HG03460 (cell line): ENCODE data around the gene HENMT1.

Source experiments
- ATAC-seq: cut with Tn5 transposase; IDR thresholded peaks from one replicate; pipeline ENCODE4 v1.9.1; 2021; ENCODE audit not compliant: unreplicated experiment

The HENMT1 gene

DNA sequence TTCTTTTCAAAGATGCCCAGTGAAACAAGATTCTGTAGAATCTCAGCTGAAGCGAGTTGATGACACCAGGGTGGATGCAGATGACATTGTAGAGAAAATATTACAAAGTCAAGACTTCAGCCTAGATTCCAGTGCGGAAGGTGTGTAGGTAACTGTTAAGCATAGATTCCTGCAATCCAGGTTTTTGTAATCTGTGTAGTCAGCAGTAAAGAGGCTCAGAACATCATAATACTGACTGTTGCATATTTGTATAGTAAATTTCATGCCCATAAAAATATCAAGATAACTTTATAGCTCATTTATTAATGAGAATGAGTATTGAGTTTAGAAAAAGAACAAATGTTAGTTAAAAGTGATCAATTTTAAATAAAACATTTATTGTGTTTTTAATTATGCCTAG is 32.2 kb downstream of the HENMT1 start:
- ATAC-seq: no peak

- no peak for ATAC-seq
Measured at GRCh38 chr1:108627951-108628350, 32.9 kb downstream of the HENMT1 start.

DNA sequence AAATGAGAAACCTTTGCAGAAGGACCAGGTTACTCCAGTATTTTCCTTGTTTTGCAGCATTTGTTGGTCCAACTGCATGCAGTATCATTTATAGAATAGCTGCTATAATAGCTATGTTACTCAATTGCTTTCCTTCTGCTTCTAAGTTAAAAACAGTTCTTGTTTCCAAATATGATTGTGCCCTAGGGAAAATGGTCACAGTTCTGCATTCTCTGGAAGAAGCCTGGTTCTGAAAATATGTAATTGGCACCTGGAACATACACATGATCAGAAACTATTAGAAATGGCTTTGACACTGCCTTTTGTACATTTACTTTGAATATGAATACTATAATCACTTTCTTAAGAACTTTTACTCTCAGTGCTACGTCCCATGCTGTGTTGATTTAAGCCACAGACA is 33.6 kb downstream of the HENMT1 start:
- no peak for ATAC-seq

GRCh38 chr1:108624069-108624468 is 36.8 kb downstream of the HENMT1 start:
- ATAC-seq: no peak

GRCh38 chr1:108617724-108618056 is 43.2 kb downstream of the HENMT1 start:
- ATAC-seq: no peak

DNA sequence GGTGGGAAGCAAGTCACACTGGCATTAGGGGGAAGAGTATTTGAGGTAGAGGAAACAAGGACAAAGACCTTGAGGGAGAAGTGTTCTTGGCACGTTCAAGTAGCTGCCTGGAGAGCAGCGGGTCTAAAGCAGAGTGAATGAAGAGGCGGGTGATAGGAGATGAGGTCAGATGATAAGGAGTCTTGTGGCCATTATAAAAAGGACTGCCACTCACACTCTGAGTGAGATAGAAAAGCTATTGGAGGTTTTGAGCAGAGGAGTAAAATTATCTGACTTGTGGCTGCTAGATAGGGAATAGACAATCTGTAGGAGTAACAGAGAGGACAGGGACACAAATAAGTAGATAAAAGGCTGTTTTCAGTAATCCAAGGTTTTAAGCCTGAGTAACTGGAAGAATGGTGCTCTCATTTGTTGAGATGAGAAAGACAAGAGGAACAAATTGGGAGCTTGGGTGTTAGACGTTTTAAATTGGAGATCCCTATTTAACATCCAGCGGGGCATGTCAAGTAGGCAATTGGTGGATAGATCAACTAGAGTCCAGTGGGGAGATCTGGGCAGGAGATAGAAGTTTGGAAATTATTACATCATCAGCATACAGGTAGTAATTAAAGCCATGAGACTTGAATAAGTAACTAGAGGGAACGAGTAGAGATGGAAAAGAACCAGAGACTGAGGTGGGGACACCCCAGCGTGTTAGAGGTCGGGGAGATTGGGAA is 43.7 kb downstream of the HENMT1 start:
- no peak for ATAC-seq

DNA sequence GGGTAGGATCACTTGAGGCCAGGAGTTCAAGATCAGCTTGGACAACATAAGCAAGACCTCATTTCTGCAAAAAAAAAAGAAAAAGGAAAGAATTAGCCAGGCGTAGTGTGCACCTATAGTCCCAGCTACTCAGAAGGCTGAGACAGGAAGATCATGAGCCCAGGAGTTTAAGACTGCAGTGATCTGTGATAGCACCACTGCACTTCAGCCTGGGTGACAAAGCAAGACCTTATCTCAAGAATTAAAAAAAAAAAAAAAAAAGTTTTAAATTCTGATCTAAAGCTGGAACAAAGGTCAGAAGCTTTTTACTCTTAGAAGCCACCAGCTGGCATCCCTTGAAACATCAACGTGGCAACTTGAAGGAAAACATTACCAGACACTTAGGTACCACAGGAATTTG is 45.3 kb downstream of the HENMT1 start:
- no peak for ATAC-seq

- no peak for ATAC-seq
Measured at GRCh38 chr1:108612496-108612895, 48.4 kb downstream of the HENMT1 start.

DNA sequence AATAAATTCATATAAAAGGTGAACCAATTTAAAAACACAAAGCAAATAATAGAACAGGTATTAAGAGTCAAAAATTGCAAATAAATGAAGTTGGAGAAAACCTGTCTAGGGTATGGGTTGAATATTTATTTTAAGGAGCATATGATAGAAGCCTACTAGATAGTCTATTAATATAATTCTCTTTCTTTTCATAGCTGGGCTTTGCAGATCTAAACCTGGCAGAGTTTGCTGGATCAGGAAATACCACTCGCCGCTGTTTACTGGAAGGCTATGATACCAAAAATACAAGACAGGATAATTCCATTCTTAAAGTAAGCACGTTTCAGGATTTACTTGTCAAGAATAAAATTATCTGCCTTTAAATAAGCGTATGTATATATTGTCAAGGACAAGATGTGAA is 48.9 kb downstream of the HENMT1 start:
- no peak for ATAC-seq

DNA sequence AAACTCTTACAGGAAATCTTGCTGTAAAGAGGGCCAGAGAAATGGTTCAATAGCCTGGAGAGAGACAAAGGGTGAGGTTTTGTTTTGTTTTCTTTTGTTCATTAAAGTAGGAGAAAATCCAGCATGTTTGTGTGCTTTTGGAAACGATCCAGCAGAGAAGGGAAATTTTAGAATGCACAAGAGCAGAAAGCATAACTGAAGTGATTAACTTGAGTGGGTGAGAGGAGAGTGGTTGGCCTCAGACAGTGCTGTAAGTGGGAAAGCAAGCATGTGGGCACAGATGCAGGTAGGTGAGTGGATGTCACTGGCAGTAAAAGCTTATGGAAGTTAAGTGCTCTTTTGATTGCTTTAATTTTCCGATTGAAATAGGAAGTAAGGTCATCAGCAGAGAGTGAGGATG is 50.8 kb downstream of the HENMT1 start:
- ATAC-seq: no peak

- no peak for ATAC-seq
Measured at GRCh38 chr1:108609483-108610049, 51.3 kb downstream of the HENMT1 start.

GRCh38 chr1:108606478-108606877 is 54.4 kb downstream of the HENMT1 start:
- ATAC-seq: no peak

DNA sequence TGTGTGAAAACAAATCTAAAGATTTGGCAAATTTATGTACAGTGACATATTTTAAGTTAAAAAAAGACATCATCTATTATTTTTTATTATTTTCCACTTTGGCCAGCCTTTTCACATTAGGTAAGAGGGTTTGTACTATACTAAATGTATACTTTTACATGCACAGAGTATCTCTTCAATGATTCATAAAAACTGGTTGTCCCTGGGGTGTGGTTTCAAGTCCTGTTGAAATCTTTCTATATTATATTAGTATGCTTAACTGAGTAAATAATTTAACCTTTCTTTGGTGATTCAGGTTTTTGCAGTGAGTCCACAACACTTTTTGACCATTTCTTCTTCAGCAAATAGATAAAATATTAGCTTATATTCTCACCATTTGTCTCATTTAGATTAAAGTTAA is 55.3 kb downstream of the HENMT1 start:
- ATAC-seq: no peak

DNA sequence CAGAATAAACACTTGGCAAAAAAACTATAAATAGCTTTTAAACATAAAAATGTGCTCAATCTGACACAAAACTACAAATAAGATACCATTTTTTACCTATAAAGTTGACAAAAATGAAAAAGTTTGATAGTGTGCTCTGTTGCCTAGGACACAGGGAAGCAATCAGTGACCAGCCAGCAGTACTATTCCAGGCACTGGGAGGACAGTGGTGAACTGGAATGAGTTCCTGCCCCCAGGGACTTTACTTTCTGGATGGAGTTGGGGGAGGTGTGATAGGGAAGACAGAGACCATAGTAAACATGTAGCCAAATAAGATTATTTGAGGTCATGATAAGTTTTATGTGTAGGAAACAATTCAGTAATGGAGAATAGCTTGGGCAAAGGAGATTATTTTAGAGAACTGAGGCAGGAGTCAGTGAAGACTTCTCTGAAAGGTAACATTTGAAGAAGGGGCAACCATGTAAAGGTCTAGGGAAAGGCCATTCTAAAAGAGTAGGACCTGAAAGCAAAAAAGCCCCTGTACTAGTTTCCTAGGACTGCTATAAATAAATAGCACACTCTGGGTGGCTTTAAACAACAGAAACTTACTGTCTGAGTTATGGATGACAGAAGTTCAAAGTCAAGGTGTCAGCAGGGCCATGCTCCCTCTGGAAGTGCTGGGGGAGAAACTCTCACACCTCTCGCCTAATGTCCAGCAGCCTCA is 59.0 kb downstream of the HENMT1 start:
- no peak for ATAC-seq

- ATAC-seq: no peak
Measured at GRCh38 chr1:108600504-108600903, 60.4 kb downstream of the HENMT1 start.

DNA sequence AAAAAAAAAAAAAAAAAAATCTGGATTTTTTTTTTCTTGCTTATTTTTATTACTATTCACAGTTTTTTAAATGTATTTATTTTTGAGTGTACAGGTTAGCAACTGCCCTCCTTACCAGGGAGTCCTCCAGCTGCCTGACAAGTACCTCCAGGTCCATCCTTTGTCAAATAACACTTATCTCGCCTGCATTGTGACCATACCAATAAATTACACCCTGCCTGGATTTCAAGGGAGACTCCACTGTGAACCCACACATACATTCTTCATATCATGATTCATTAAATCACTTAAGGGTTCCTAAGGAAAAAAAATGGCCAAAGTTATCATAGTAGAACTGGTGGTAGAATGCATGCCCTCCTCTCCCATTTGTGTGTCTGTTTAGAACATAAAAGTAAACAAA is 62.6 kb downstream of the HENMT1 start:
- no peak for ATAC-seq
